GM20431 (cell line): Measurements from ENCODE around the gene ADAMTS9.

Source experiments
- in situ Hi-C: fragments of 300-500 bp; cut with MseI, MboI; formaldehyde crosslinking; loops from one replicate; pipeline ENCODE4 v1.15.0; 2020; ENCODE audit warnings: low sequenced_read_pairs; ENCODE audit not compliant: unreplicated experiment

Gene ADAMTS9

GRCh38 chr3:64655160-64655559 is 32.6 kb downstream of the ADAMTS9 start:
- in situ Hi-C loops = no loop called here

- in situ Hi-C loops = no loop called here
Measured at GRCh38 chr3:64654013-64654412, 33.8 kb downstream of the ADAMTS9 start.

GRCh38 chr3:64653101-64653500 is 34.7 kb downstream of the ADAMTS9 start:
- in situ Hi-C loops = no loop called here

- in situ Hi-C loops = no loop called here
Measured at GRCh38 chr3:64651741-64652241, 36.0 kb downstream of the ADAMTS9 start.

- in situ Hi-C loops = no loop called here
Measured at GRCh38 chr3:64651303-64651702, 36.5 kb downstream of the ADAMTS9 start.

GRCh38 chr3:64650715-64651114 is 37.1 kb downstream of the ADAMTS9 start:
- in situ Hi-C loops = no loop called here

- in situ Hi-C loops = no loop called here
Measured at GRCh38 chr3:64650096-64650622, 37.6 kb downstream of the ADAMTS9 start.

- in situ Hi-C loops = no loop called here
Measured at GRCh38 chr3:64648927-64649906, 38.6 kb downstream of the ADAMTS9 start.

GRCh38 chr3:64647825-64648224 is 40.0 kb downstream of the ADAMTS9 start:
- in situ Hi-C loops = no loop called here

- in situ Hi-C loops = no loop called here
Measured at GRCh38 chr3:64645243-64645642, 42.6 kb downstream of the ADAMTS9 start.

GRCh38 chr3:64644483-64644882 is 43.3 kb downstream of the ADAMTS9 start:
- in situ Hi-C loops = no loop called here

- in situ Hi-C loops = no loop called here
Measured at GRCh38 chr3:64642327-64643151, 45.3 kb downstream of the ADAMTS9 start.

- in situ Hi-C loops = no loop called here
Measured at GRCh38 chr3:64638981-64639481, 48.8 kb downstream of the ADAMTS9 start.

- in situ Hi-C loops = no loop called here
Measured at GRCh38 chr3:64638511-64638910, 49.3 kb downstream of the ADAMTS9 start.

- in situ Hi-C loops = no loop called here
Measured at GRCh38 chr3:64634417-64634816, 53.4 kb downstream of the ADAMTS9 start.

GRCh38 chr3:64631951-64632350 is 55.8 kb downstream of the ADAMTS9 start:
- in situ Hi-C loops = no loop called here

GRCh38 chr3:64627471-64628321 is 60.1 kb downstream of the ADAMTS9 start:
- in situ Hi-C loops = no loop called here

GRCh38 chr3:64627042-64627441 is 60.8 kb downstream of the ADAMTS9 start:
- in situ Hi-C loops = no loop called here

GRCh38 chr3:64625381-64625780 is 62.4 kb downstream of the ADAMTS9 start:
- in situ Hi-C loops = no loop called here
